Measurements from ENCODE around the gene EGFL7.

DNA sequence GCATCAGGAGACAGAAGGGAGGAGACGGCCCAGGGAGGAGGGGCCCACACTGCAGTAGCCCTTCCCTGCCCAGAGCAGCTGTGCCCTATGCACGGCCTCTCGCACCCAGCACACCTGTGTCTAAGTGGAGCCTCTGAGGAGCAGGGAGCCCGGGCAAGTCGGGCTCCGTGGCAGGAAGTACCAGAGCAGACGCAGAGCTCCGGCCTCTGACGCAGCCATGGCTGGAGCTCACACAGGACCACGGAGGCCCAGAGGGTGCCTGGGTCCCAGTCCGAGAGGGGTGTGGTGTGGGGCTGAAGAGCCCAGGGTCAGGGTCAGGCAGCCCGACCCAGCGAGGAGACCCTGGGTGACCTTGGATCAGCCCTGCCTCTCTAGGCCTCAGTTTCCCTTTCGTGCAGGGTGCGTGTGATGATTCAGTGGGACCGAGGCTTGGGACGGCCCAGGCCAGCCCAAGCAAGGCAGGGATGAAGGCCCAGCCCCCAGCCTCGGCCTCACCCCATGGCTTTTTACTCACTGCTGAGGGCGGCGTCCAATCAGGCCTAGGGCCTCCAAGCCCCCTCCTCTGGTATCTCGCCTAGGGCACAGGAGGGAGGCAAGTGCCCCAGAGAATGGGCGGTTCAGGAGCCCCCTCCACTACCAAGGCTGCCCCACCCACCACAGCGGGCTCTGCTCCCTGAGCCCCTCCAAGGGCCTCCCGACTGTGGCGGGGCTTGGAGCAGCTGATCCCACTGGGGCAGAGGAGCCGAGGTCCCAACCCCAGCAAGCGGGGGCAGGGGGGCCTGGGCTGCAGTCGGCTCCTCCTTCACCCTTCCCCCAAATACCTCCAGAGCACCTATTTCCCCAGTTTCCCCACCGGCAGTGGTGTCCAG is 28.8 kb downstream of the EGFL7 start:
- TF ChIP-seq, protein P1, sequence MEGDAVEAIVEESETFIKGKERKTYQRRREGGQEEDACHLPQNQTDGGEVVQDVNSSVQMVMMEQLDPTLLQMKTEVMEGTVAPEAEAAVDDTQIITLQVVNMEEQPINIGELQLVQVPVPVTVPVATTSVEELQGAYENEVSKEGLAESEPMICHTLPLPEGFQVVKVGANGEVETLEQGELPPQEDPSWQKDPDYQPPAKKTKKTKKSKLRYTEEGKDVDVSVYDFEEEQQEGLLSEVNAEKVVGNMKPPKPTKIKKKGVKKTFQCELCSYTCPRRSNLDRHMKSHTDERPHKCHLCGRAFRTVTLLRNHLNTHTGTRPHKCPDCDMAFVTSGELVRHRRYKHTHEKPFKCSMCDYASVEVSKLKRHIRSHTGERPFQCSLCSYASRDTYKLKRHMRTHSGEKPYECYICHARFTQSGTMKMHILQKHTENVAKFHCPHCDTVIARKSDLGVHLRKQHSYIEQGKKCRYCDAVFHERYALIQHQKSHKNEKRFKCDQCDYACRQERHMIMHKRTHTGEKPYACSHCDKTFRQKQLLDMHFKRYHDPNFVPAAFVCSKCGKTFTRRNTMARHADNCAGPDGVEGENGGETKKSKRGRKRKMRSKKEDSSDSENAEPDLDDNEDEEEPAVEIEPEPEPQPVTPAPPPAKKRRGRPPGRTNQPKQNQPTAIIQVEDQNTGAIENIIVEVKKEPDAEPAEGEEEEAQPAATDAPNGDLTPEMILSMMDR (IDR thresholded peaks at IDR 0.05 in 8 of 11, conservative IDR thresholded peaks at IDR 0.05 in 3 of 11) = no peak
- TF ChIP-seq POLR2AphosphoS5 (IDR thresholded peaks at IDR 0.05) = no peak
